ENCODE measurements around the gene ABCB11. TPM values are rescaled to one million over a fixed set of nuclear protein-coding genes. Genes with fewer than 3 reads are reported as not detected.
A peak's percentile ranks its signal among the peaks of the same experiment; 100 is the strongest.

The ABCB11 gene
- total RNA-seq, 1 donor from 2014 or later: 0.18 TPM

DNA sequence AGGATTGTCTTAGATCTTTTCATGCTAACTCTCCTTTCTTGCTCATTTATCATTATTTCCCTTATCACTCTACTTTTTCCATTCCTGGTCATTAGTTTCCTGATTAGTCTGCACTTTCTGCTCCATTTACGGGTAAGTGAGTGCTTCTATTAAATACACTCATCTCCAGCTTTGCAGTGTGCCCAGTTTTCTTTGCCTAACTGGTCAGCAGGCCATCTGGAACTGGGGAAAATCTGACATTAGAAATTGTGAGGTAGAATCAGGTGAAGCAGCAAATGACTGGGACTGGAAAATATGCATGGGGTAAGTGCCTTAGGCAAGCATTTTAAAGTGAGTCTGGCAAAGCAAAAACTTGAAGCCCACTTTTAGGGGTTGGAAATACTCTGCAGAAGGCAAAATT, 100.9 kb downstream of the ABCB11 start:
- no peaks in the 10 kb centered on the region for H3K27me3 Mint-ChIP-seq (ENCODE audit: low read depth)
- no peaks in the 10 kb centered on the region for H3K36me3 Mint-ChIP-seq
- no peak overlapping the region for H3K27ac Mint-ChIP-seq
- peaks cover 4% of the 10 kb centered on the region for H3K9me3 Mint-ChIP-seq
- H3K4me3 Mint-ChIP-seq: no peak overlapping the region
- DNase-seq (ENCODE audit: low spot score in 2 of 2, unreplicated experiment in 2 of 2): no peak
- TF ChIP-seq CTCF (IDR thresholded peaks at IDR 0.05; ENCODE audit: unreplicated experiment): no peak
- peaks cover 40% of the 10 kb centered on the region for H3K4me1 Mint-ChIP-seq

GRCh38 chr2:168929031-168929430, 102.1 kb downstream of the ABCB11 start:
- H3K4me1 Mint-ChIP-seq: peaks cover 40% of the 10 kb centered on the region
- no peak for TF ChIP-seq CTCF (IDR thresholded peaks at IDR 0.05; ENCODE audit: unreplicated experiment)
- no peak for DNase-seq (ENCODE audit: low spot score in 2 of 2, unreplicated experiment in 2 of 2)
- H3K27ac Mint-ChIP-seq: peak overlapping the region; percentile 18
- H3K36me3 Mint-ChIP-seq: no peaks in the 10 kb centered on the region
- no peaks in the 10 kb centered on the region for H3K27me3 Mint-ChIP-seq (ENCODE audit: low read depth)
- H3K4me3 Mint-ChIP-seq: no peak overlapping the region
- peaks cover 4% of the 10 kb centered on the region for H3K9me3 Mint-ChIP-seq

GRCh38 chr2:168928113-168928831, 102.9 kb downstream of the ABCB11 start:
- peaks cover 4% of the 10 kb centered on the region for H3K9me3 Mint-ChIP-seq
- no peak for DNase-seq (ENCODE audit: low spot score in 2 of 2, unreplicated experiment in 2 of 2)
- no peaks in the 10 kb centered on the region for H3K27me3 Mint-ChIP-seq (ENCODE audit: low read depth)
- no peak for TF ChIP-seq CTCF (IDR thresholded peaks at IDR 0.05; ENCODE audit: unreplicated experiment)
- no peak overlapping the region for H3K4me3 Mint-ChIP-seq
- H3K27ac Mint-ChIP-seq: no peak overlapping the region
- peaks cover 40% of the 10 kb centered on the region for H3K4me1 Mint-ChIP-seq
- no peaks in the 10 kb centered on the region for H3K36me3 Mint-ChIP-seq

DNA sequence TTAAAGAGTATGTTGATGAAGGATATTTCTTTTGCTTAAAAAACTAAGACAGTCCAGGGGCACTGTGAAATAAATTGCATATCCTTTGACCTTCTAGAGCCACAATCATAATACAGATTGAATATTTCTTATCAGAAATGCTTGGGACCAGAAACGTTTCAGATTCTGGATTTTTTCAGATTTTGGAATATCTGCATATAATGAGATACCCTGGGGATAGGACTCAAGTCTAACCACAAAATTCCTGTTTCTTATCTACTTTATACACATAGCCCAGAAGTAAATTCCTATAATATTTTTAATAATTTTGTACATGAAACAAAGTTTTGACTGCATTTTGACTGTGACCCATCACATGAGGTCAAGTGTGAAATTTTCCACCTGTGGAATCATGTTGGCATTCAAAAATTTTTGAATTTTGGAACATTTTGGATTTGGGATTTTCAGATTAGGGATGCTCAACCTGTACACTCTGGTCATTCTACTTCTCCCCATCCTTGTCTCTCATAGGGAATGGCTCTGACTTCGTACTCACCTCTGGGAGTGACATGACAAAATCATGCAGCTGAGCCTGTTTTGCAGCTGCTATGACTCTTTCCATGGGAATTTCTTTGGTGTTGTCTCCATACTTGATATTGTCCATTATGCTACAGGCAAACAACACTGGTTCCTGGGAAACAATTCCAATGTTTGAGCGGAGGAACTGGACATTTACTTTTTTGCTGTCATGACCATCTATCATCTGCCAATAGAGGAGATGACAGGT, 104.3 kb downstream of the ABCB11 start:
- Mint-ChIP-seq H3K4me3 (no peak overlapping the region), H3K27ac (no peak overlapping the region), H3K4me1 (peaks cover 40% of the 10 kb centered on the region), H3K9me3 (no peaks in the 10 kb centered on the region), H3K27me3 (ENCODE audit: low read depth) (no peaks in the 10 kb centered on the region), H3K36me3 (no peaks in the 10 kb centered on the region)
- DNase-seq (ENCODE audit: low spot score in 2 of 2, unreplicated experiment in 2 of 2): no peak
- TF ChIP-seq CTCF (IDR thresholded peaks at IDR 0.05; ENCODE audit: unreplicated experiment): no peak

DNA sequence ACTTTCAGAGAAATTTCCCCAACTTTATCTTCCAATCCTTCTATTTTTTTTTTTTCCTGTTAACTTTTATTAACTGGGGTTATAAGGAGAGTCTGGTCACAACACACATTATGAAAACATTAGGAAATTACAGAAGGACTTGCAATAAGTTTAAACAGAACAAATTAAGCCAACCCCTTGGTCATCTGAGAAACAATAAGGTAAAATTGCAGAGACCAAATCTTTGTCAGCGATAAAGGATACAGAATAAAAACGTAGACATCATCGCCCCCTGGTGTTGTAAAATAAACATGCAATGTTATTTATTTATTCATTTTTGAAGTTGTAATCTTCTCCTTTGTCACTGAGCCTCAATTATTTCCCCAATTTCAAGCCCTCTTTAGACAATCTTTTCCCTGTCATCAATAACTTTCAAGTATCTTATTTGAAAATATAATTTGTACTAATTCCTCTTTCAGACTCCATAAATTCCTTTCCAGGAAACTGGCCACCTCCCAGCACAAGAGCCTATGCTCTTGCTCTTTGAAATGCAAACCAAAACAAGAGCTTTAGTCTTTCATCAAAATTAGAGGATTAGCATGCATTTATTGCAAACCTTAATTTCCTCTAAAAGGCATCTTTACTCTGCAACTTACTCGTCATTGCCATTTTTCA, 110.5 kb downstream of the ABCB11 start:
- peaks cover 13% of the 10 kb centered on the region for H3K4me1 Mint-ChIP-seq

More for the DNA sequence above, 110.5 kb downstream of the ABCB11 start:
- H3K4me3 Mint-ChIP-seq: no peak overlapping the region
- no peak for DNase-seq (ENCODE audit: low spot score in 2 of 2, unreplicated experiment in 2 of 2)
- no peaks in the 10 kb centered on the region for H3K27me3 Mint-ChIP-seq (ENCODE audit: low read depth)
- H3K9me3 Mint-ChIP-seq: peaks cover 6% of the 10 kb centered on the region
- H3K36me3 Mint-ChIP-seq: no peaks in the 10 kb centered on the region
- peak overlapping the region; percentile 50 for H3K27ac Mint-ChIP-seq
- TF ChIP-seq CTCF (IDR thresholded peaks at IDR 0.05; ENCODE audit: unreplicated experiment): peak; percentile 86
